ENCODE results near the gene CACNA1B. TPM values are rescaled to one million over a fixed set of nuclear protein-coding genes. Genes with fewer than 3 reads are reported as not detected.
"Not testable (repeated sequence)": the region's sequence is repeated elsewhere in the genome, so short reads cannot be mapped to it uniquely, and the experiment has no call there.

CACNA1B gene
- total RNA-seq, 1 donor from 2014 or later, result 84.4 TPM

GRCh38 chr9:138126090-138126857 lies 248.7 kb downstream of the CACNA1B start:
- H3K4me3 Mint-ChIP-seq (ENCODE audit: unreplicated experiment); H3K4me1 Mint-ChIP-seq (ENCODE audit: low read depth, unreplicated experiment); H3K27ac Mint-ChIP-seq (ENCODE audit: unreplicated experiment); DNase-seq: not testable (repeated sequence)
- H3K27me3 Mint-ChIP-seq (ENCODE audit: unreplicated experiment), result peaks cover 15% of the 10 kb centered on the region
- peaks cover 16% of the 10 kb centered on the region for H3K9me3 Mint-ChIP-seq (ENCODE audit: unreplicated experiment)
- TF ChIP-seq, protein P1, sequence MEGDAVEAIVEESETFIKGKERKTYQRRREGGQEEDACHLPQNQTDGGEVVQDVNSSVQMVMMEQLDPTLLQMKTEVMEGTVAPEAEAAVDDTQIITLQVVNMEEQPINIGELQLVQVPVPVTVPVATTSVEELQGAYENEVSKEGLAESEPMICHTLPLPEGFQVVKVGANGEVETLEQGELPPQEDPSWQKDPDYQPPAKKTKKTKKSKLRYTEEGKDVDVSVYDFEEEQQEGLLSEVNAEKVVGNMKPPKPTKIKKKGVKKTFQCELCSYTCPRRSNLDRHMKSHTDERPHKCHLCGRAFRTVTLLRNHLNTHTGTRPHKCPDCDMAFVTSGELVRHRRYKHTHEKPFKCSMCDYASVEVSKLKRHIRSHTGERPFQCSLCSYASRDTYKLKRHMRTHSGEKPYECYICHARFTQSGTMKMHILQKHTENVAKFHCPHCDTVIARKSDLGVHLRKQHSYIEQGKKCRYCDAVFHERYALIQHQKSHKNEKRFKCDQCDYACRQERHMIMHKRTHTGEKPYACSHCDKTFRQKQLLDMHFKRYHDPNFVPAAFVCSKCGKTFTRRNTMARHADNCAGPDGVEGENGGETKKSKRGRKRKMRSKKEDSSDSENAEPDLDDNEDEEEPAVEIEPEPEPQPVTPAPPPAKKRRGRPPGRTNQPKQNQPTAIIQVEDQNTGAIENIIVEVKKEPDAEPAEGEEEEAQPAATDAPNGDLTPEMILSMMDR (IDR thresholded peaks at IDR 0.05; ENCODE audit: partially characterized antibody, unreplicated experiment), result peak; percentile 68
- H3K36me3 Mint-ChIP-seq (ENCODE audit: unreplicated experiment), result peaks cover 14% of the 10 kb centered on the region

DNA sequence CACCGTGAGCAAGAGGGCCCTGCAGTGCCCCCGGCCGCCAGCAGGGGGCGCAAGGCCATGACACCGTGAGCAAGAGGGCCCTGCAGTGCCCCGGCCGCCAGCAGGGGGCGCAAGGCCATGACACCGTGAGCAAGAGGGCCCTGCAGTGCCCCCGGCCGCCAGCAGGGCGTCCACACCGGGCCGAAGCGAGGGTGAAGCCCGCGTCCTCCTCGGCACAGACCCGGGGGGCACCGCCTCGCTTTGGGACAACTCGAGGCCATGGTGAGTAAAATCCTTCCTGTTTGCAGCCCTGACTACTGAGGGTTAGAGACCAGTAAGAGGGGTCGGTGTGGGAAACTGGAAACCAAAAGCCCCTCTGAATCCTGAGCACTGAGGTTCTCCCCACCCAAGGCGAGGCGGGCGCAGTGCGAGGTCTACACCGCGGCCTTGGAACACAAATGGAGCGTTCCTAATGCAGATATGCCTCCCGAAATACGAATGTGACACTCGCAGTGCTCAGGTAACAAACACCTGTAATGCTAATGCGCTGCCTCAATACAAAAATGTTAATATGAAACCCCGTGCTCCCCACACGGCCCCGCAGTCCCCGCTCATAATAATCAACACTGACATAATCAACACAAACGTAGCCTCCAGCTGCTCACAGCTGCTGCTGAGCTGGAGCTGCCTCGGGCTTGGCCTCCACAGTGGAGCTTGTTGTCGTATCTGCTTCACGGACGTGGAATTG lies 249.4 kb downstream of the CACNA1B start:
- Mint-ChIP-seq H3K36me3 (ENCODE audit: unreplicated experiment) (peaks cover 14% of the 10 kb centered on the region), H3K9me3 (ENCODE audit: unreplicated experiment) (peaks cover 16% of the 10 kb centered on the region), H3K27me3 (ENCODE audit: unreplicated experiment) (peaks cover 15% of the 10 kb centered on the region)
- not testable (repeated sequence) for H3K4me3 Mint-ChIP-seq (ENCODE audit: unreplicated experiment); H3K27ac Mint-ChIP-seq (ENCODE audit: unreplicated experiment); DNase-seq; H3K4me1 Mint-ChIP-seq (ENCODE audit: low read depth, unreplicated experiment)

GRCh38 chr9:138128027-138128426 lies 250.4 kb downstream of the CACNA1B start:
- peaks cover 11% of the 10 kb centered on the region for H3K9me3 Mint-ChIP-seq (ENCODE audit: unreplicated experiment)
- peaks cover 11% of the 10 kb centered on the region for H3K27me3 Mint-ChIP-seq (ENCODE audit: unreplicated experiment)
- not testable (repeated sequence) for H3K36me3 Mint-ChIP-seq (ENCODE audit: unreplicated experiment); DNase-seq; H3K27ac Mint-ChIP-seq (ENCODE audit: unreplicated experiment); H3K4me1 Mint-ChIP-seq (ENCODE audit: low read depth, unreplicated experiment); H3K4me3 Mint-ChIP-seq (ENCODE audit: unreplicated experiment)

- not testable (repeated sequence) for DNase-seq; H3K4me1 Mint-ChIP-seq (ENCODE audit: low read depth, unreplicated experiment); H3K27ac Mint-ChIP-seq (ENCODE audit: unreplicated experiment); H3K27me3 Mint-ChIP-seq (ENCODE audit: unreplicated experiment); H3K4me3 Mint-ChIP-seq (ENCODE audit: unreplicated experiment); H3K36me3 Mint-ChIP-seq (ENCODE audit: unreplicated experiment)
- H3K9me3 Mint-ChIP-seq (ENCODE audit: unreplicated experiment), result peaks cover 12% of the 10 kb centered on the region
Observed at GRCh38 chr9:138129318-138129717, 251.7 kb downstream of the CACNA1B start.

DNA sequence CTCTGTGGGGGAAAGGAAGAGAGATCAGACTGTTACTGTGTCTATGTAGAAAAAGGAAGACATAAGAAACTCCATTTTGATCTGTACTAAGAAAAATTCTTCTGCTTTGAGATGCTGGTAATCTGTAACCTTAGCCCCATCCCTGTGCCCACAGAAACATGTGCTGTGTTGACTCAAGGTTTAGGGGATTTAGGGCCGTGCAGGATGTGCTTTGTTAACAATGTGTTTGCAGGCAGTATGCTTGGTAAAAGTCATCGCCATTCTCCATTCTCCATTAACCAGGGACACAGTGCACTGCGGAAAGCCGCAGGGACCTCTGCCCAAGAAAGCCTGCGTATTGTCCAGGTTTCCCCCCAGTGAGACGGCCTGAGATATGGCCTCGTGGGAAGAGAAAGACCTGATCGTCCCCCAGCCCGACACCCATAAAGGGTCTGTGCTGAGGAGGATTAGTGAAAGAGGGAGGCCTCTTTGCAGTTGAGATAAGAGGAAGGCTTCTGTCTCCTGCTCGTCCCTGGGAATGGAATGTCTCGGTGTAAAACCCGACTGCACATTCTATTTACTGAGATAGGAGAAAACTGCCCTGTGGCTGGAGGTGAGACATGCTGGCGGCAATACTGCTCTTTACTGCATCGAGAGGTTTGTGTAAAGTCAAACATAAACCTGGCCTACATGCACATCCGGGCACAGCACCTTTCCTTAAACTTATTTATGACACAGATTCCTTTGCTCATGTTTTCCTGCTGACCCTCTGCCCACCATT lies 255.5 kb downstream of the CACNA1B start:
- H3K36me3 Mint-ChIP-seq (ENCODE audit: unreplicated experiment); H3K4me3 Mint-ChIP-seq (ENCODE audit: unreplicated experiment); H3K27me3 Mint-ChIP-seq (ENCODE audit: unreplicated experiment); DNase-seq; H3K9me3 Mint-ChIP-seq (ENCODE audit: unreplicated experiment); H3K4me1 Mint-ChIP-seq (ENCODE audit: low read depth, unreplicated experiment); H3K27ac Mint-ChIP-seq (ENCODE audit: unreplicated experiment): not testable (repeated sequence)

DNA sequence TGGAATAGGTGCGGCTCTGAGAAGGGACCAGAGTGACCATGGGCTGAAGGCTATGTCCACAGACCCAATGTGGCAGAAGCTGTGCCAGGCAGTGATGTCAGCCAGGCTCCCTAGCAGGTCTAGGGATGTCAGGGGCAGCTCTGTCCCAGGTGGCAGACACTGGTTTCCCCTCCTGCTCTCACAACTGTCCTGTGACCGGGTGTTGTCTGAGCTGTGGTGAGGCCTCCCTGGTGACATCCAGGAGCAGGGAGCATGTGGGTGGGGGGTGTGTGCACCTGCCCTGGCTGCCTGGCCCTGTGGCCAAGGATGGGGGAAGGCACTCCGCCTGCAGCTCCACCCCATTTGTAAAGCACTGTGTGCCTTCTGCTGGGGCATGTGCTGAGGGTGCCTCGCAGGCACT lies 257.0 kb downstream of the CACNA1B start:
- DNase-seq; H3K9me3 Mint-ChIP-seq (ENCODE audit: unreplicated experiment); H3K27me3 Mint-ChIP-seq (ENCODE audit: unreplicated experiment); H3K27ac Mint-ChIP-seq (ENCODE audit: unreplicated experiment); H3K4me1 Mint-ChIP-seq (ENCODE audit: low read depth, unreplicated experiment); H3K36me3 Mint-ChIP-seq (ENCODE audit: unreplicated experiment); H3K4me3 Mint-ChIP-seq (ENCODE audit: unreplicated experiment): not testable (repeated sequence)

GRCh38 chr9:138139096-138139495 lies 261.5 kb downstream of the CACNA1B start:
- H3K4me3 Mint-ChIP-seq (ENCODE audit: unreplicated experiment); H3K9me3 Mint-ChIP-seq (ENCODE audit: unreplicated experiment); H3K27me3 Mint-ChIP-seq (ENCODE audit: unreplicated experiment); H3K4me1 Mint-ChIP-seq (ENCODE audit: low read depth, unreplicated experiment); H3K36me3 Mint-ChIP-seq (ENCODE audit: unreplicated experiment); DNase-seq: not testable (repeated sequence)
- peak overlapping the region; percentile 16 for H3K27ac Mint-ChIP-seq (ENCODE audit: unreplicated experiment)

DNA sequence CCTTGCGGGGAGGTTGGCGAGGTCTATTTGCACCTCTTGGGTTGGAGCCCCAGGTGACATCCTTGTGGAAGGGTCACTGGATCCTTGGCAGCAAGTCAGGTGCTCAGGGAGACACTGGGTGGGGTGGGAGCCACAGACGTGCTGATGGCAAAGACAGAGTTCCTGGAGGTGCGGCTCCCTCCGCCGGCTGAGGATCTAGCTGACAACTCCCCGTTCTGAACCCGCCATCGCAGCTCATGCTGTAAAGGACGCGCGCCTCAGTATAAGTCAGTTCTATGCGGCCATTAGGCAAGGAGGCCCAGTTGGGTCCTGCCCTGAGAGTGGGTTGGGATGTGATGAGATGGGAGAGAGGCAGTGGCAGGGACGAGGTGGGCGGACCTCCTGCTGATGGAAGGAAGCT lies 263.4 kb downstream of the CACNA1B start:
- H3K27ac Mint-ChIP-seq (ENCODE audit: unreplicated experiment); H3K4me1 Mint-ChIP-seq (ENCODE audit: low read depth, unreplicated experiment); H3K9me3 Mint-ChIP-seq (ENCODE audit: unreplicated experiment); DNase-seq; H3K4me3 Mint-ChIP-seq (ENCODE audit: unreplicated experiment); H3K27me3 Mint-ChIP-seq (ENCODE audit: unreplicated experiment); H3K36me3 Mint-ChIP-seq (ENCODE audit: unreplicated experiment): not testable (repeated sequence)

DNA sequence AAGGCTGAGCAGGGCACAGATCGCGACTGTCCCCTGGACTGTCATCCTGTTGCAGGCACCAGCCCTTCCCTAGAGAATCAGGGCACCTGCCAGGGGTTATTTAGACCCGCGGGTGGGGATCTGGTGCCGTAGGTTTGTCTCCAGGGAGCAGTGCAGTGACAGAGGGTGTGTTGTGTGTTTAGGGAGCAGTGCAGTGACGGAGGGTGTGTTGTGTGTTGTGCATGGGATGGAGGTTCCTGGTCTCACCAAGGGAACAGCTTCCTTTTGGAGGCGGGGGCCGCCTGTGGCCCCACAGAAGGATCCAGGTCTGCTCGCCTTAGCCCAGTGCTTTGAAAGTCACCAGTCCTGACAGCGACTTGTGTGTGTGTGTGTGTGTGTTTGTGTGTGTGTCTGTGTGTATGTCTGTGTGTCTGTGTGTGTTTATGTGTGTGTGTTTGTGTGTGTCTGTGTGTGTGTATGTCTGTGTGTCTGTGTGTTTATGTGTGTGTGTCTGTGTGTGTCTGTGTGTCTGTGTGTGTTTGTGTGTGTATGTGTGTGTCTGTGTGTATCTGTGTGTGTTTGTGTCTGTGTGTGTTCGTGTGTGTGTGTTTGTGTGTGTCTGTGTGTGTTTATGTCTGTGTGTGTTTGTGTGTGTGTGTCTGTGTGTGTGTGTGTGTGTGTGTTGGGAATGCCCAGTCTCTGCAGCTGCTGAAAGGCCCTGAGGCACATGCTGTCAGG lies 265.1 kb downstream of the CACNA1B start:
- not testable (repeated sequence) for H3K4me3 Mint-ChIP-seq (ENCODE audit: unreplicated experiment); DNase-seq; H3K36me3 Mint-ChIP-seq (ENCODE audit: unreplicated experiment); H3K27me3 Mint-ChIP-seq (ENCODE audit: unreplicated experiment); H3K9me3 Mint-ChIP-seq (ENCODE audit: unreplicated experiment); H3K4me1 Mint-ChIP-seq (ENCODE audit: low read depth, unreplicated experiment)
- peak overlapping the region; percentile 49 for H3K27ac Mint-ChIP-seq (ENCODE audit: unreplicated experiment)

DNA sequence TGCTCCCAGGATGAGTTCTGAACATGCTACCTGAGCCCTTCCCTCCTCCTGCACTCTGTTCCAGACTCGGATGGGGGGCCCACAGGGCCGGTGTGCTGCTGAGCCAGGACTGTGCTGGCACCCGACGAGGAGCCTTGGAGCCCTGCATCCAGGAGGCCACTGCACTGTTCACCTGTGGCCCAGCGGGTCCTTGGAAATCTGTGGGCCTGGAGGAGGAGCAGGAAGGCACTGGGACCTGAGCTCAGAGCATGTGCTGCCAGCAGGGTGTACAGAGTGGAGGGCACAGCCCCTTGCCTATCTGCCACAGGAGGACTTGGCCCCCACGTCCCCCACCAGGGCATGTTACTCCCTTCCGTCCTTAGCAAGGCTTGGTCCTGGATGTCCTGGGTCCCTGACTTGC lies 265.9 kb downstream of the CACNA1B start:
- DNase-seq; H3K9me3 Mint-ChIP-seq (ENCODE audit: unreplicated experiment); H3K27ac Mint-ChIP-seq (ENCODE audit: unreplicated experiment); H3K4me1 Mint-ChIP-seq (ENCODE audit: low read depth, unreplicated experiment); H3K27me3 Mint-ChIP-seq (ENCODE audit: unreplicated experiment); H3K36me3 Mint-ChIP-seq (ENCODE audit: unreplicated experiment); H3K4me3 Mint-ChIP-seq (ENCODE audit: unreplicated experiment): not testable (repeated sequence)

Data from glutamatergic neuron (in vitro differentiated cells).